ENCODE data around the gene NACC2.

NACC2 gene

GRCh38 chr9:136052472-136052880 is 42.6 kb downstream of the NACC2 start:
- no peak for DNase-seq (ENCODE audit: extremely low read depth, low read depth)
- TF ChIP-seq, protein P1, sequence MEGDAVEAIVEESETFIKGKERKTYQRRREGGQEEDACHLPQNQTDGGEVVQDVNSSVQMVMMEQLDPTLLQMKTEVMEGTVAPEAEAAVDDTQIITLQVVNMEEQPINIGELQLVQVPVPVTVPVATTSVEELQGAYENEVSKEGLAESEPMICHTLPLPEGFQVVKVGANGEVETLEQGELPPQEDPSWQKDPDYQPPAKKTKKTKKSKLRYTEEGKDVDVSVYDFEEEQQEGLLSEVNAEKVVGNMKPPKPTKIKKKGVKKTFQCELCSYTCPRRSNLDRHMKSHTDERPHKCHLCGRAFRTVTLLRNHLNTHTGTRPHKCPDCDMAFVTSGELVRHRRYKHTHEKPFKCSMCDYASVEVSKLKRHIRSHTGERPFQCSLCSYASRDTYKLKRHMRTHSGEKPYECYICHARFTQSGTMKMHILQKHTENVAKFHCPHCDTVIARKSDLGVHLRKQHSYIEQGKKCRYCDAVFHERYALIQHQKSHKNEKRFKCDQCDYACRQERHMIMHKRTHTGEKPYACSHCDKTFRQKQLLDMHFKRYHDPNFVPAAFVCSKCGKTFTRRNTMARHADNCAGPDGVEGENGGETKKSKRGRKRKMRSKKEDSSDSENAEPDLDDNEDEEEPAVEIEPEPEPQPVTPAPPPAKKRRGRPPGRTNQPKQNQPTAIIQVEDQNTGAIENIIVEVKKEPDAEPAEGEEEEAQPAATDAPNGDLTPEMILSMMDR (IDR thresholded peaks at IDR 0.05; ENCODE audit: low read depth, low read length) = no peak

- TF ChIP-seq, protein P1 (IDR thresholded peaks at IDR 0.05; ENCODE audit: low read depth, low read length) = no peak
- DNase-seq (ENCODE audit: extremely low read depth, low read depth) = no peak
Measured at GRCh38 chr9:136051837-136052471, 43.1 kb downstream of the NACC2 start.

DNA sequence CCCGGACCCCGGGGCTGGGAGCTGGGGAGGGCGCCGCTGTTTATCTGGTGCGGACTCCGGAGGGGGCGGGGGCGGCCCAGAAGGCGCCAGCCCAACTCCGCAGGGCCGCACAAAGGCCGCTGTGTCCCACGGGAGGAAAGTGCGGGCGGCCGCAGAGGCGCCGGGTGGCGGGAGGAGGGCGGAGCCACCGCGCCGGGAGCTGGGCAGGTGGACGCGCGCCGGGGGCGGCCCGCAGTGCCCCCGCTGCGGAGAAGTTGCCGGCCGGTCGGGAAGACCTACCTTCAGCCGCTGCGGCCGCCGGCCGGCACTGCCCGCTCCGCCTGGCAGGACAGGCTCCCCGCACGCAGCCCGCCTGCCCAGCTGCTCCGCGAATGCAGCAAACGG is 43.6 kb downstream of the NACC2 start:
- DNase-seq (ENCODE audit: extremely low read depth, low read depth) = no peak
- TF ChIP-seq, protein P1 (IDR thresholded peaks at IDR 0.05; ENCODE audit: low read depth, low read length) = no peak

DNA sequence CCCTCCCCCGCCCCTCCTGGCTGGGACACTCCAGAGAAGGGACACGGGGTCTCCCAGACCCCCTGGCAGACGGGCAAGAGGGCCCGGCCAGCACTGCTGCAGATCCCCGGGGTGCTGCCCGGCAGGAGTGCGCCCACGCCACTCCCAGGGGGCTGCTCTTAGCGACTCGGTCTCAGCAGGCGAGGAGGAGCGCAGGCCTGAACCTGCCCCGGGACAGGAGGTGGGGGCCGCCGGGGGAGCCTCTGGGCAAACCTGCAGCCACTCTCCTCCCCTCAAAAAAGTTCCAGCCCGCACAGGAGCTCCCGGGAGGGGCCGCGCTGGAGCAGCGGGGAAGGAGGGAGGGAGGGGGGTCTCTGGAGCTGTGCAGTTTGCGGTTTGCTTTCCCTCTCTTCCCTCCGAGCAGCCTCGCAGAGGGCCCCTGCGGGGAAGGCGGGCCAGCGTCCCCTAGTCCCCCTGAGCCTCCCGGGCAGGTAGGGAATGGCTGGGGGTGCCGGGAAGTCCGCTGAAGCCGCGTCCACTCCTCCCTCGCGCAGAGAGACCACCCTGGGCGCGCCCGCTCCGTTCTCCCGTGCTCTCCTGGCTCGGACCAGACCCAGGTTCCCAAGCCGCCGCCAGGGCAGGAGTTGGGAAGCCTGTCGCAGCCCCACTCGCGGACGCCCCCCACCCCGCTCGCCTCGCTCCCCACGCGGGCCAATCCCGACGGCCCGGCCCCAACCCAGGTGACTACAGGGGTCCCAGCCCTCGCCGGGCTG is 44.2 kb downstream of the NACC2 start:
- no peak for DNase-seq (ENCODE audit: extremely low read depth, low read depth)
- TF ChIP-seq, protein P1 (IDR thresholded peaks at IDR 0.05; ENCODE audit: low read depth, low read length) = no peak

DNA sequence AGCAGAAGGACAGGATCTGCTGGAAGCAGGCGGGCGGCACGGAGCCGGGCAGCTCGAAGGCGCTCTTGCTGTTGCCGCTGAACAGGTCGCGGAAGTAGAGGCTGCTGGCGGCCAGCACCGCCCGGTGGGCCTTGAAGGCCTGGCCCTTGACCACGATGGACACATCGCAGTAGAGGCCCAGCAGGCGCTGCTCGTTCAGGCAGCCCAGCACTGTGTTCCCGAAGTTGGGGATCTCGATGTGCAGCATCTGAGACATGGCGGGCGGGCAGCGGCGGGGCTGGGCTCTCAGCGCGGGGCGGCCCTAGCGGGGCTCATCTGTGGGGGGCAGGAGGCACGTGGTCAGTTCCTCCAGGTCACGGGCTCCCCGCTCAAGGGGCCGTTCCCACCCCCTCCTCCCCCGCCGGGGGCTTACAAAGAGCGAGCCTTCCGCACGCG is 44.8 kb downstream of the NACC2 start:
- DNase-seq (ENCODE audit: extremely low read depth, low read depth) = no peak
- TF ChIP-seq, protein P1 (IDR thresholded peaks at IDR 0.05; ENCODE audit: low read depth, low read length) = no peak

GRCh38 chr9:136049491-136050265 is 45.4 kb downstream of the NACC2 start:
- DNase-seq (ENCODE audit: extremely low read depth, low read depth) = no peak
- TF ChIP-seq, protein P1 (IDR thresholded peaks at IDR 0.05; ENCODE audit: low read depth, low read length) = no peak
